Kidney (tissue), 14 donors: ENCODE data around the gene SMYD3. TPM values are rescaled to one million over a fixed set of nuclear protein-coding genes. Genes with fewer than 3 reads are reported as not detected.

Source experiments
- DNase-seq, 5 donors: peaks; one replicate each; pipeline ENCODE4 v3.0.0-alpha.2; 2013 to 2020
- FAIRE-seq: peaks from 2 replicates; lab custom pipeline; 2012; peaks lifted over from hg19 to GRCh38; lab: Jason Lieb, UNC
- H3K27ac ChIP-seq, 2 donors: one replicate each; pipeline ENCODE4 v1.7.0; 2013; ENCODE audit warnings: low read depth in 2 of 2, low read length in 2 of 2, inconsistent platforms in 1 of 2
- H3K27me3 ChIP-seq: one replicate; pipeline ENCODE4 v1.7.1; 2013; ENCODE audit warnings: low read length, inconsistent platforms; ENCODE audit not compliant: control insufficient read depth, insufficient read depth
- H3K36me3 ChIP-seq, 3 donors: one replicate each; pipeline versions ENCODE4 v1.7.0 to v1.7.1; 2013; ENCODE audit warnings: low read length in 3 of 3, control low read depth in 1 of 3, inconsistent platforms in 1 of 3; ENCODE audit not compliant: insufficient read depth in 3 of 3, control insufficient read depth in 2 of 3
- H3K4me1 ChIP-seq, 3 donors: one replicate each; pipeline versions ENCODE4 v1.7.0 to v1.7.1; 2013; ENCODE audit warnings: low read length in 3 of 3, inconsistent platforms in 1 of 3, low read depth in 1 of 3; ENCODE audit not compliant: control insufficient read depth in 2 of 3, insufficient read depth in 2 of 3
- H3K4me3 ChIP-seq, 3 donors: one replicate each; pipeline versions ENCODE4 v1.7.0 to v1.8.1; 2013; ENCODE audit warnings: low read length in 3 of 3, control low read depth in 1 of 3, inconsistent platforms in 1 of 3
- H3K9ac ChIP-seq, 3 donors: one replicate each; pipeline versions ENCODE4 v1.7.0 to v1.7.1; 2013; ENCODE audit warnings: low read length in 3 of 3, control low read depth in 1 of 3, inconsistent platforms in 1 of 3
- H3K9me3 ChIP-seq, 3 donors: one replicate each; pipeline versions ENCODE4 v1.7.0 to v1.7.1; 2013; ENCODE audit warnings: low read length in 3 of 3, control low read depth in 1 of 3, inconsistent platforms in 1 of 3; ENCODE audit not compliant: control insufficient read depth in 2 of 3, insufficient read depth in 1 of 3
- CTCF ChIP-seq: IDR thresholded peaks from 3 replicates; pipeline ENCODE4 v1.5.1; 2012; ENCODE audit warnings: mild to moderate bottlenecking, moderate library complexity, borderline replicate concordance; ENCODE audit not compliant: insufficient read depth; ENCODE audit errors: extremely low read depth
- intact Hi-C: fragments of 100-400 bp; cut with DNase I; formaldehyde crosslinking; loops from one replicate; pipeline ENCODE4 v1.11.1; 2022
- polyA plus RNA-seq: library from polyadenylated mRNA; stranded (reverse); fragments of 350-450 nt; fragmentation: Illumina TruSeq; extraction: RNeasy Lipid Tissue Mini Kit (QIAGEN cat#74804); gene quantifications from one replicate; pipeline ENCODE4 v1.2.3, GENCODE V29; 2014; ENCODE audit warnings: low read depth, low replicate concordance; ENCODE audit not compliant: insufficient read depth
- total RNA-seq: library from RNA; stranded (reverse); fragmentation: NEBNext Ultra II Directional; extraction: Animal tissue kit (Norgen Biotek cat#: 25700); gene quantifications from one replicate; pipeline ENCODE4 v1.2.1, GENCODE V29; 2021
- donor health status: control.
- donor health status: control.
- donor health status: control.
- donor health status: control.
- donor health status: control.
- donor health status: DM: yes; HTN: yes; CAD: no.
- donor health status: Normal renal cell carcinoma (clear cell type).

SMYD3 gene
- total and polyA plus RNA-seq, 2 donors from 2014 or later: 23.3 to 23.9 TPM

GRCh38 chr1:245772739-245773138 is 734.3 kb downstream of the SMYD3 start:
- FAIRE-seq: no peak
- Histone ChIP-seq H3K36me3 (no peaks in the 10 kb centered on the region), H3K27ac (no peak overlapping the region), H3K4me3 (no peak overlapping the region), H3K9ac (no peak overlapping the region), H3K27me3 (no peaks in the 10 kb centered on the region), H3K9me3 (no peaks in the 10 kb centered on the region), H3K4me1 (peaks cover 0 to 4% (median 0%) of the 10 kb centered on the region in 3 donors)
- no peak for DNase-seq
- TF ChIP-seq CTCF: no peak
- intact Hi-C loops: no loop called here

GRCh38 chr1:245772325-245772724 is 734.8 kb downstream of the SMYD3 start:
- intact Hi-C loops: no loop called here
- no peak for FAIRE-seq

GRCh38 chr1:245771511-245772281 is 735.4 kb downstream of the SMYD3 start:
- H3K4me1 ChIP-seq: peaks cover 0 to under 1% (median 0%) of the 10 kb centered on the region in 3 donors
- intact Hi-C loops: no loop called here
- FAIRE-seq (no peak), DNase-seq (peak in 2 of 5 donors; percentile 50 to 54)
- H3K9me3 ChIP-seq: no peaks in the 10 kb centered on the region
- no peaks in the 10 kb centered on the region for H3K36me3 ChIP-seq
- H3K9ac ChIP-seq: no peak overlapping the region
- no peak for TF ChIP-seq CTCF
- no peak overlapping the region for H3K27ac ChIP-seq
- no peak overlapping the region for H3K4me3 ChIP-seq
- no peaks in the 10 kb centered on the region for H3K27me3 ChIP-seq

More at GRCh38 chr1:245772325-245772724, 734.8 kb downstream of the SMYD3 start:
- H3K9ac ChIP-seq: no peak overlapping the region
- no peaks in the 10 kb centered on the region for H3K36me3 ChIP-seq
- H3K27ac ChIP-seq: no peak overlapping the region
- H3K4me1 ChIP-seq: peaks cover 0 to 4% (median 0%) of the 10 kb centered on the region in 3 donors
- H3K27me3 ChIP-seq: no peaks in the 10 kb centered on the region
- DNase-seq: no peak
- H3K4me3 ChIP-seq: no peak overlapping the region
- no peak for TF ChIP-seq CTCF
- H3K9me3 ChIP-seq: no peaks in the 10 kb centered on the region
